GM18907 (cell line): ENCODE results near the gene COL6A1.

Experiments
- ATAC-seq: cut with Tn5 transposase; IDR thresholded peaks from one replicate; pipeline ENCODE4 v1.9.1; 2021; ENCODE audit warnings: mild to moderate bottlenecking, moderate library complexity; ENCODE audit not compliant: unreplicated experiment

The COL6A1 gene, protein sequence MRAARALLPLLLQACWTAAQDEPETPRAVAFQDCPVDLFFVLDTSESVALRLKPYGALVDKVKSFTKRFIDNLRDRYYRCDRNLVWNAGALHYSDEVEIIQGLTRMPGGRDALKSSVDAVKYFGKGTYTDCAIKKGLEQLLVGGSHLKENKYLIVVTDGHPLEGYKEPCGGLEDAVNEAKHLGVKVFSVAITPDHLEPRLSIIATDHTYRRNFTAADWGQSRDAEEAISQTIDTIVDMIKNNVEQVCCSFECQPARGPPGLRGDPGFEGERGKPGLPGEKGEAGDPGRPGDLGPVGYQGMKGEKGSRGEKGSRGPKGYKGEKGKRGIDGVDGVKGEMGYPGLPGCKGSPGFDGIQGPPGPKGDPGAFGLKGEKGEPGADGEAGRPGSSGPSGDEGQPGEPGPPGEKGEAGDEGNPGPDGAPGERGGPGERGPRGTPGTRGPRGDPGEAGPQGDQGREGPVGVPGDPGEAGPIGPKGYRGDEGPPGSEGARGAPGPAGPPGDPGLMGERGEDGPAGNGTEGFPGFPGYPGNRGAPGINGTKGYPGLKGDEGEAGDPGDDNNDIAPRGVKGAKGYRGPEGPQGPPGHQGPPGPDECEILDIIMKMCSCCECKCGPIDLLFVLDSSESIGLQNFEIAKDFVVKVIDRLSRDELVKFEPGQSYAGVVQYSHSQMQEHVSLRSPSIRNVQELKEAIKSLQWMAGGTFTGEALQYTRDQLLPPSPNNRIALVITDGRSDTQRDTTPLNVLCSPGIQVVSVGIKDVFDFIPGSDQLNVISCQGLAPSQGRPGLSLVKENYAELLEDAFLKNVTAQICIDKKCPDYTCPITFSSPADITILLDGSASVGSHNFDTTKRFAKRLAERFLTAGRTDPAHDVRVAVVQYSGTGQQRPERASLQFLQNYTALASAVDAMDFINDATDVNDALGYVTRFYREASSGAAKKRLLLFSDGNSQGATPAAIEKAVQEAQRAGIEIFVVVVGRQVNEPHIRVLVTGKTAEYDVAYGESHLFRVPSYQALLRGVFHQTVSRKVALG

DNA sequence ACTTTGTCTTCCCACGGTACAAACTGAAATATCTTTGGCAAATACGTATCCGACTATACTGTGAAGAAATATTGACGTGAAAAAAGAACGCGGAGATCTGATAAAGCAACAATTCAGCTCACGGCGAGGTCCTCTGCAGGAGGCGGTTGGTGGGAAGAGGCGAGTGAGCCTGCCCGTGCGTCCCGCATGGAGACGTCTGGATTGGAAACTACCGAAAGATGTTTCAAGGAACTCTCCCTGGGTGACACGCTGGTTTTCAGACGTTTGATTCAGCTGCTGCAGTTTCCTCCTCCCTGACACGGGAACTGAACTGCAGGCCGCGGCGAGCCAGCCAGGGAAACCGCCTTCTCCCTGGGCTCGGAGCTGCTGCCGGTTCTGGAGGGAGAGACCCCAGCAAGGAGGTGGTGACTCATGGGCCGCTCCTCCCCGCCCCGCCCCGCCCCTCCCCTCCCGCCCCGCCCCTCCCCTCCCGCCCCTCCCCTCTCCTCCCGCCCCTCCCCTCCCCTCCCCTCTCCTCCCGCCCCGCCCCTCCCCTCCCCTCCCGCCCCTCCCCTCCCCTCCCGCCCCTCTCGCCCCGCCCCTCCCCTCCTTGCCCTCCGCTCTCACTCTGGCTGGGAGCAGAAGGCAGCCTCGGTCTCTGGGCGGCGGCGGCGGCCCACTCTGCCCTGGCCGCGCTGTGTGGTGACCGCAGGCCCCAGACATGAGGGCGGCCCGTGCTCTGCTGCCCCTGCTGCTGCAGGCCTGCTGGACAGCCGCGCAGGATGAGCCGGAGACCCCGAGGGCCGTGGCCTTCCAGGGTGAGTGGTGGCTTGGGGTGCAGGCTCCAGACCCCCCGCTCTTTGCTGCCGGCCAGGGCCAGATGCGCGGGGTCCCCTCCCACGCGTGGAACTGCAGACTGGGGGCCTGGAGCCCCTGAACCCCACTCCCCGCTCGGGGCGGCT lies at the start of gene COL6A1:
TSS of gene COL6A1 (plus strand) at position 620 of the 941 bp plus-strand sequence. CDS start at position 701, 81 bp downstream.
- ATAC-seq = no peak

DNA sequence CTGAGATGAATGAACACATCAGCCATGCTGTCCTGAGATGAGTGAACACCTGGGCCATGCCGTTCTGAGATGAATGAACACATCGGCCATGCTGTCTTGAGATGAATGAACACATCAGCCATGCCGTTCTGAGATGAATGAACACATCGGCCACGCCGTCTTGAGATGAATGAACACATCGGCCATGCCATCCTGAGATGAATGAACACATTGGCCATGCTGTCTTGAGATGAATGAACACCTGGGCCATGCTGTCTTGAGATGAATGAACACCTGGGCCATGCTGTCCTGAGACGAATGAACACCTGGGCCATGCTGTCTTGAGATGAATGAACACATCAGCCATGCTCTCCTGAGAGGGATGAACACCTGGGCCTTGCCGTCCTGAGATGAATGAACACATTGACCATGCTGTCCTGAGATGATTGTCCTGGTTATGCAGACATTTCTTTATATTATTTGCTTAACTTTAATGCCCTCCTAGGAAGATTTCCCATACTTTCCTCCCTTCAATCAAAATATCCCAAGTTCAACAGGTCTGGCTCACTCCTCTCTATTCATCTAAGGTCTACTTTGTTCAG lies 48.6 kb upstream of the COL6A1 start:
- ATAC-seq = no peak

GRCh38 chr21:45934085-45934484 lies 47.5 kb upstream of the COL6A1 start:
- ATAC-seq = no peak

DNA sequence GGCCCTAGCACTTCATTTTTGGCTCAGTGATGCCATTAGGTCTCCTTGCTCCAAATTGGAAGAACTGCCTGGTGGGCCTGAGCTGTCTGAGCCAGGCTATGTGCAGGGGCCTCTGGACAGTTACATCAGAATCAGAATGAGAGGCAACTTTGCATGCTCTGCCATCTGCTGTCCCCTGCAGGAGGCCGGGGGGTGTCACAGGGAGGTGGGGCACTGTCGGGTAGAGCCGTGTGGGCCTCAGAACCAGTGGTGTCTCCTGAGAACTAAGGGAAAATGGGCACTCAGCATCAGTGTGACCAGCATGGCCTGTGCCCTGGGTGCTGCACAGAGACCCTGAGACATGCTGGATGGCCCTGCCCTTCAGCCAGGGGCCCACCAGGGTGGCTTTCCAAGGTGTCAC lies 47.0 kb upstream of the COL6A1 start:
- no peak for ATAC-seq

GRCh38 chr21:45935628-45936027 lies 45.9 kb upstream of the COL6A1 start:
- no peak for ATAC-seq

- no peak for ATAC-seq
Measured at GRCh38 chr21:45937721-45938452, 43.7 kb upstream of the COL6A1 start.

DNA sequence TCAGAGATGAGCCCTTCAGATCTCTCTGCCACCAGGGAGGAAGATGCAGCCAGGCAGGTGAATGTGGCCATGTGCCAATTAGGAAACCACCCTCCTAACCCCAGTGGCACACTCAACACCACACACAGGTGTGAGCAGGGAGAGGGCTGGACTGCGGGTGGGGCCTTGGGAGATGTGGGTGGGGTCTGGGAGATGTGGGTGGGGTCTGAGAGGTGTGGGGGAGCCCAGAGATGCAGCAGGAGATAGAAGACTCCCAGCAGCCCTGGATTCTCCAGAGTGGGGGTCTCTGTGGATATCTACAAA lies 43.2 kb upstream of the COL6A1 start:
- no peak for ATAC-seq

GRCh38 chr21:45938811-45939520 lies 42.6 kb upstream of the COL6A1 start:
- ATAC-seq = no peak

DNA sequence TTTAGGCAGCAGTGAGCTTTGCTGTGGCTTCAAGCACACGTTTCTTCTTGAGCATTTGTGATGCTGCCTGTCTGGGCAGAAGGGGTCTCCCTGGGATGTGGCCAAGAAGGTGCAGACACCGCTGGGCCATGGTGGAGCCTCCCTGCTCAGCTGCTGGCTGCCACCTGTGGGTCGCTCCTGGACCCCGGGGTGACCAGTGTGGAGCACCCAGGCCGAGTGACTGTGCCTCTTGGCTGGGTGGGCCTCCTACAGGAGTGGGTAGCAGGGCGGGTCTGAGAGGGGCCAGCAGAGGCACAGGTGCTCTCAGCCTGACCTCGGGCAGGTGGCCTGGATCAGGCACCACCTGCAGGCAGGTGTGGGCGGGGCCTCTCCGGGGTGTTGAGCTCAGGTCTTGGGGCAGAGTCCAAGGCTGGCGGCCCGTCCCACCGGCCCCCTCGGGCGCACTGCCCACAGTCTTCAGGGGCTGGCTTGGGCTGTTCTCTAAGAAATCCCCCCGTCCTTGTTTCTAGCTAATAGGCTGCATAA lies 42.0 kb upstream of the COL6A1 start:
- no peak for ATAC-seq

- ATAC-seq = no peak
Measured at GRCh38 chr21:45940091-45940490, 41.5 kb upstream of the COL6A1 start.

- no peak for ATAC-seq
Measured at GRCh38 chr21:45940621-45941337, 40.8 kb upstream of the COL6A1 start.

DNA sequence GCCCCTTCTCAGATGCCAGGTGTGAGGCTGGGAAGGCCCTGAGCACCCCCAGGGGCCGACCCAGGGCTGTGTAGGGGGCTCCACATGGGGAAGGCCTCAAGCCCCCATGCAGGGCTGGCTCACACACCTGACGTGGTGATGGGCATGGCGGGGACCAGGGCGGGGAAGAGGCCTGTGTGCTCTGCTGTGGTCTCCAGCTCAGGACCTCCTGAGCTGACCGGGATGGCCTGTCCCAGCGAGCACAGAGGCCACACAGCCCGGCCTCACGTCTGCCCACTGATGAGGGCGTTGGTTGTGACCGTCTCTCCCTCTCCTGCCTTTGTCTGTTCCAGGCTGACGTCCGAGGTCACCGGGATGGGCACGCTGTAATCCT lies 40.2 kb upstream of the COL6A1 start:
- ATAC-seq = no peak

- ATAC-seq = no peak
Measured at GRCh38 chr21:45941717-45942546, 39.6 kb upstream of the COL6A1 start.

GRCh38 chr21:45942755-45943629 lies 38.6 kb upstream of the COL6A1 start:
- no peak for ATAC-seq

DNA sequence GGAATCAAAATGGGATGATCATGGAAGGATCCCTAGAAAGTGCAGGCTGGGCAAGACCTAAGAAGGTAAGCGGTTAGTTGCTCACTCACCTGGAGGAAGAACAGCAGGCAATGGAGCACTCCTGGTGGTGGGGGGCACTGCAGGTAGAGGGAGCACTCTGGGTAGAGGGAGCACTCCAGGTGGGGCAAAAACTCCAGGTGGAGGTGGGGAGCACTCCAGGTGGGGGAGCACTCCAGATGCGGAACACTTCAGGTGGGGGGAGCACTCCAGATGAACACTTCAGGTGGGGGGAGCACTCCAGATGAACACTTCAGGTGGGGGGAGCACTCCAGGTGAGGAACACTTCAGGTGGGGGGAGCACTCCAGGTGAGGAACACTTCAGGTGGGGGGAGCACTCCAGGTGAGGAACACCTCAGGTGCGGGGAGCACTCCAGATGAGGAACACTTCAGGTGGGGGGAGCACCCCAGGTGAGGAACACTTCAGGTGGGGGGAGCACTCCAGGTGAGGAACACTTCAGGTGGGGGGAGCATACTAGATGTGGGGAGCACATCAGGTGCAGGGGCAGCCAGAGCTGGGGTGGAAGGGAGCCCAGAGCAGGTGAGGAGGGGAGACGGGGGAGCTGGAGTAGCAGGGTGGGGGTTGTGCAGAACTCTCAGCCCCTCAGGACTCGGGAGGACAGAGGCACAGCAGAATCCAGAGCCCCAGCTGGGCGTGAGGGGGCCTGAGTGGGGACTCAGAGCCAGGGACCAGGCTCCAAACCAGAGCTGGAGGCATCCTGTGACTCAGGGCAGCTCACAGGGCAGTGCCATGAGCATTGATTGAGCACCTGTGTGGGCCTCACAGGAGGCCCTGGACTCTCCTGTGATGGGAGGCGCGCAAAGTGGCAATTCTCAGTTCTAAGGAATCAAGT lies 37.7 kb upstream of the COL6A1 start:
- no peak for ATAC-seq
